Measurements from ENCODE around the gene CD207. TPM values are rescaled to one million over a fixed set of nuclear protein-coding genes. Genes with fewer than 3 reads are reported as not detected.
"Not testable (repeated sequence)": the region's sequence is repeated elsewhere in the genome, so short reads cannot be mapped to it uniquely, and the experiment has no call there.

Gene CD207
- total RNA-seq (2022) (not detected in 2 replicates), Bru-seq, nascent RNA (not detected), BruChase-seq, experiment 1, labeled RNA remaining after a 6-hour chase (not detected), BruChase-seq, experiment 2, labeled RNA remaining after a 2-hour chase (not detected)
- long read RNA-seq = 0 reads

DNA sequence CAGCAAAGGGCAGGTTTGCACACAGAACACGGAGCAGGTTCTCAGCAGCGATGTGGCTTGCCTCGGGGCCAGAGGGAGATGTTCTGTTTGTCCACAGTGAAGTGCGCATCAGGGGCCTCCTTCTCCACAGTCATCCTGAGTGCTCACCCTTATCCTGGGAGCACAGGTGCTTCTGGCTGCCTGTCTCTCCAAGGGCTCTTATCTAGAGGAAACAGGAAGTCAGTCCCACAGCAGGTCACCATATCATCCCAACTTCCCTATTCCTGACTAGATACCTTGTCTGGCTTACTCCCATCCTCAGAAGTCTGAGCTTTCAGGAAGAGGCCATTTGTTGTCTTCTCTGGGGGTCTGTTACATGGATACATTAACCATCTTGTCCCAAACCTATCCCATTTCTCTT lies at the start of gene CD207:
TSS of gene CD207 (minus strand) at position 174 of the 400 bp plus-strand sequence. CDS start at position 134, 40 bp downstream.
- H3K27ac Mint-ChIP-seq (ENCODE audit: unreplicated experiment) = no peak within 1 kb of the TSS
- no peak within 1 kb of the TSS for H3K4me3 Mint-ChIP-seq (ENCODE audit: low read depth, unreplicated experiment)
- intact Hi-C loops (cut with micrococcal nuclease; ENCODE audit: unreplicated experiment) = no loop called here
- H3K27me3 Mint-ChIP-seq (ENCODE audit: unreplicated experiment) = peaks cover 94% of the 10 kb centered on the region
- TF ChIP-seq, protein P1, sequence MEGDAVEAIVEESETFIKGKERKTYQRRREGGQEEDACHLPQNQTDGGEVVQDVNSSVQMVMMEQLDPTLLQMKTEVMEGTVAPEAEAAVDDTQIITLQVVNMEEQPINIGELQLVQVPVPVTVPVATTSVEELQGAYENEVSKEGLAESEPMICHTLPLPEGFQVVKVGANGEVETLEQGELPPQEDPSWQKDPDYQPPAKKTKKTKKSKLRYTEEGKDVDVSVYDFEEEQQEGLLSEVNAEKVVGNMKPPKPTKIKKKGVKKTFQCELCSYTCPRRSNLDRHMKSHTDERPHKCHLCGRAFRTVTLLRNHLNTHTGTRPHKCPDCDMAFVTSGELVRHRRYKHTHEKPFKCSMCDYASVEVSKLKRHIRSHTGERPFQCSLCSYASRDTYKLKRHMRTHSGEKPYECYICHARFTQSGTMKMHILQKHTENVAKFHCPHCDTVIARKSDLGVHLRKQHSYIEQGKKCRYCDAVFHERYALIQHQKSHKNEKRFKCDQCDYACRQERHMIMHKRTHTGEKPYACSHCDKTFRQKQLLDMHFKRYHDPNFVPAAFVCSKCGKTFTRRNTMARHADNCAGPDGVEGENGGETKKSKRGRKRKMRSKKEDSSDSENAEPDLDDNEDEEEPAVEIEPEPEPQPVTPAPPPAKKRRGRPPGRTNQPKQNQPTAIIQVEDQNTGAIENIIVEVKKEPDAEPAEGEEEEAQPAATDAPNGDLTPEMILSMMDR (IDR thresholded peaks at IDR 0.05; ENCODE audit: unreplicated experiment) = no peak
- CTCF ChIA-PET = no interaction called here
- no peaks in the 10 kb centered on the region for H3K9me3 Mint-ChIP-seq (ENCODE audit: low read depth, unreplicated experiment)
- no peaks in the 10 kb centered on the region for H3K36me3 Mint-ChIP-seq (ENCODE audit: insufficient read depth, unreplicated experiment)
- no peaks in the 10 kb centered on the region for H3K4me1 Mint-ChIP-seq (ENCODE audit: low read depth, unreplicated experiment)
- no TSS peak for BruUV-seq (replicated peaks)
- no peak for DNase-seq

DNA sequence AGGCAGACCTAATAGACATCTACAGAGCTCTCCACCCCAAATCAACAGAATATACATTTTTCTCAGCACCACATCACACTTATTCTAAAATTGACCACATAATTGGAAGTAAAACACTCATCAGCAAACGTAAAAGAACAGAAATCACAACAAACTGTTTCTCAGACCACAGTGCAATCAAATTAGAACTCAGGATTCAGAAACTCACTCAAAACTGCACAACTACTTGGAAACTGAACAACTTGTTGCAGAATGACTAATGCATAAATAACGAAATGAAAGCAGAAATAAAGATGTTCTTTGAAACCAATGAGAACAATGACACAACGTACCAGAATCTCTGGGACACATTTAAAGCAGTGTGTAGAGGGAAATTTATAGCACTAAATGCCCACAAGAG lies 42.9 kb upstream of the CD207 start:
- DNase-seq; H3K4me1 Mint-ChIP-seq (ENCODE audit: low read depth, unreplicated experiment); H3K27ac Mint-ChIP-seq (ENCODE audit: unreplicated experiment); H3K4me3 Mint-ChIP-seq (ENCODE audit: low read depth, unreplicated experiment); H3K9me3 Mint-ChIP-seq (ENCODE audit: low read depth, unreplicated experiment); CTCF ChIA-PET; BruUV-seq (replicated peaks); intact Hi-C loops (cut with micrococcal nuclease; ENCODE audit: unreplicated experiment); H3K36me3 Mint-ChIP-seq (ENCODE audit: insufficient read depth, unreplicated experiment): not testable (repeated sequence)
- peaks cover 100% of the 10 kb centered on the region for H3K27me3 Mint-ChIP-seq (ENCODE audit: unreplicated experiment)

- H3K36me3 Mint-ChIP-seq (ENCODE audit: insufficient read depth, unreplicated experiment); H3K9me3 Mint-ChIP-seq (ENCODE audit: low read depth, unreplicated experiment); intact Hi-C loops (cut with micrococcal nuclease; ENCODE audit: unreplicated experiment); H3K4me3 Mint-ChIP-seq (ENCODE audit: low read depth, unreplicated experiment); H3K27ac Mint-ChIP-seq (ENCODE audit: unreplicated experiment); BruUV-seq (replicated peaks); H3K4me1 Mint-ChIP-seq (ENCODE audit: low read depth, unreplicated experiment); DNase-seq: not testable (repeated sequence)
- CTCF ChIA-PET = interaction anchor here (0.7 kb wide), 1 partner anchor 12 kb away, joined by 4 read pairs; no protein-coding TSS in a partner anchor
- peaks cover 100% of the 10 kb centered on the region for H3K27me3 Mint-ChIP-seq (ENCODE audit: unreplicated experiment)
These were observed 40.5 kb upstream of the CD207 start for GRCh38 chr2:70876138-70876537.

- Mint-ChIP-seq H3K27me3 (ENCODE audit: unreplicated experiment) (peaks cover 77% of the 10 kb centered on the region), H3K9me3 (ENCODE audit: low read depth, unreplicated experiment) (no peaks in the 10 kb centered on the region), H3K4me3 (ENCODE audit: low read depth, unreplicated experiment) (no peak overlapping the region), H3K27ac (ENCODE audit: unreplicated experiment) (no peak overlapping the region), H3K36me3 (ENCODE audit: insufficient read depth, unreplicated experiment) (no peaks in the 10 kb centered on the region), H3K4me1 (ENCODE audit: low read depth, unreplicated experiment) (peaks cover 9% of the 10 kb centered on the region)
- DNase-seq = no peak
- CTCF ChIA-PET = interaction anchor here (1.3 kb wide), 1 partner anchor 75 kb away, joined by 5 read pairs; no protein-coding TSS in a partner anchor
- no TSS peak for BruUV-seq (replicated peaks)
- TF ChIP-seq, protein P1 (IDR thresholded peaks at IDR 0.05; ENCODE audit: unreplicated experiment) = no peak
- intact Hi-C loops (cut with micrococcal nuclease; ENCODE audit: unreplicated experiment) = no loop called here
These were observed 37.9 kb upstream of the CD207 start for GRCh38 chr2:70873541-70873940.

DNA sequence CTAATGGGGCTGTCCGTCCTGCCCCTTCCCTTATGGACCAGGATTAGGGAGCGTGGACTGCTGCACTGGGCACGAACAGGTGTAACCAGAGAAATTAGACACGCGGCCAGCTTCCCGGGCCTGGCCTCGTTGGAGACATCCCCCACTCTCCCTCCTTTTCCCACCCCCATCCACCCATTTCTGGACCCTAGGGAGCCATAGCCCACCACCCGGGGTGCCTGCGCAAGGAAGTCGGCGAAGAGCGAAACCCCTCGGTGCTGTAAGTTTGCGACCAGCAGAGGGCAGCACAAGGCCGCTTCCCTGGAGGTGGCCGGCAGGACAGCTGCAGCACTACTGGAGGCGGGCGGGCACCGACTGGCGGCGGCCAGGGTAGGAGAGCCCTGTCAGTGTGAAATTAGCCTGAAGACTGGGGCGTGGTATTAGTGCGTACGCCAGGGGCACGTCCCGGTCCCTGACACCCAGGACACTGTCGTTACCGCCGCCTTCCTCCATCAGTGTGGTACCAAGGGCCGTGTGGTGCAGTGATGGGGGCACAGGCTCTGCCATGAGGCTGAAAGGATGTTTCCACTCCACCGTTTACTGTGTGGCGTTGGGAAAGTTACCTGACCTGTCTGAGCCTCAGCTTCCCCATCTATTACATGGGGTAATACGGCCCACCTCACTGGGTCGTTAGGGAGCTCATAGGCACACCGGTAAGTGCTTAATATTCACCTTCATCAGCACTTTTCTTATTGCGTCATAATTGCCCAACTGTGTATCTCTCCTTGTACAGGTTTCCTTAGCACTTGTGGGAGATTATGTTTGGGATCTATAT lies 36.0 kb upstream of the CD207 start:
- intact Hi-C loops (cut with micrococcal nuclease; ENCODE audit: unreplicated experiment) = loop anchor here (1.0 to 2.0 kb wide), 2 partner anchors 49 to 76 kb away; no protein-coding TSS in a partner anchor
- H3K9me3 Mint-ChIP-seq (ENCODE audit: low read depth, unreplicated experiment) = no peaks in the 10 kb centered on the region
- peaks cover 9% of the 10 kb centered on the region for H3K4me1 Mint-ChIP-seq (ENCODE audit: low read depth, unreplicated experiment)
- CTCF ChIA-PET = interaction anchor here (1.0 to 1.9 kb wide), 3 partner anchors 46 to 77 kb away, joined by 4 to 12 read pairs (median 10); no protein-coding TSS in a partner anchor
- TF ChIP-seq, protein P1 (IDR thresholded peaks at IDR 0.05; ENCODE audit: unreplicated experiment) = peak; percentile 97
- H3K36me3 Mint-ChIP-seq (ENCODE audit: insufficient read depth, unreplicated experiment) = no peaks in the 10 kb centered on the region
- peaks cover 57% of the 10 kb centered on the region for H3K27me3 Mint-ChIP-seq (ENCODE audit: unreplicated experiment)
- DNase-seq = peak; percentile 92
- no peak overlapping the region for H3K27ac Mint-ChIP-seq (ENCODE audit: unreplicated experiment)
- no TSS peak for BruUV-seq (replicated peaks)
- H3K4me3 Mint-ChIP-seq (ENCODE audit: low read depth, unreplicated experiment) = peak overlapping the region; percentile 36

All from Calu3 (cell line).